ENCODE measurements around the gene SIK3. TPM values are rescaled to one million over a fixed set of nuclear protein-coding genes. Genes with fewer than 3 reads are reported as not detected.

SIK3 gene
- total RNA-seq: 10 to 100 TPM; 16.0 to 19.3 TPM

GRCh38 chr11:117098269-117099232, at the start of gene SIK3:
Gene SIK3 (minus strand): TSS chr11:117098428. CDS start chr11:117098415, 13 bp downstream.

GRCh38 chr11:117143871-117144476, 45.7 kb upstream of the SIK3 start, which contains the start of gene PAFAH1B2:
Gene PAFAH1B2 (plus strand): TSS chr11:117144287. CDS start chr11:117152448, 8,161 bp downstream.

GRCh38 chr11:116837231-116838091, 260.8 kb downstream of the SIK3 start, which contains the start of gene APOA1:
Gene APOA1 (minus strand): TSS chr11:116837622. CDS start chr11:116837387, 235 bp downstream.

GRCh38 chr11:116829525-116830183, 268.6 kb downstream of the SIK3 start, which contains the start of gene APOC3:
Gene APOC3 (plus strand): TSS chr11:116829907. CDS start chr11:116830583, 676 bp downstream.

GRCh38 chr11:116823031-116823843, 275.0 kb downstream of the SIK3 start, which contains the start of gene APOA4:
Gene APOA4 (minus strand): TSS chr11:116823304. CDS start chr11:116823191, 113 bp downstream.

Small RNA genes within 50 kb of the gene (small RNA-seq; reads per million reads assigned to genes)
- gene AP000936.3 (0 reads per million in 2 donors), gene RNY4P6 (2.0 to 5.9 reads per million in 2 donors)

Other genes starting within 250 kb of the SIK3 start
- gene PAFAH1B2, start 45.9 kb upstream of the SIK3 start, total RNA-seq: 100 to 1,000 TPM; 103 to 171 TPM
- 10 to 100 TPM; 21.0 to 27.5 TPM for gene SIDT2, start 80.3 kb upstream of the SIK3 start, total RNA-seq
- gene TAGLN, start 100.9 kb upstream of the SIK3 start, total RNA-seq: 10 to 100 TPM in 1 of 2 donors, 1 to 10 TPM in 1; 2.1 to 35.3 TPM
- 10 to 100 TPM; 32.3 to 39.0 TPM for gene PCSK7, start 133.6 kb upstream of the SIK3 start, total RNA-seq
- 1 to 10 TPM; 8.6 to 9.7 TPM for gene RNF214, start 134.2 kb upstream of the SIK3 start, total RNA-seq
- gene BACE1-AS, start 192.9 kb upstream of the SIK3 start, total RNA-seq: 1 to 10 TPM; 2.7 to 4.1 TPM
- 10 to 100 TPM; 16.5 to 17.3 TPM for gene BACE1, start 217.8 kb upstream of the SIK3 start, total RNA-seq
- gene CEP164, start 229.4 kb upstream of the SIK3 start, total RNA-seq: 10 to 100 TPM; 21.7 to 26.6 TPM

Measured in melanocyte of skin (primary cell).